HG02981 (cell line): ENCODE results near the gene OLFM1.

ENCODE experiments used
- ATAC-seq: cut with Tn5 transposase; IDR thresholded peaks from one replicate; pipeline ENCODE4 v1.9.1; 2021; ENCODE audit warnings: mild to moderate bottlenecking, moderate library complexity; ENCODE audit not compliant: unreplicated experiment

OLFM1 gene

DNA sequence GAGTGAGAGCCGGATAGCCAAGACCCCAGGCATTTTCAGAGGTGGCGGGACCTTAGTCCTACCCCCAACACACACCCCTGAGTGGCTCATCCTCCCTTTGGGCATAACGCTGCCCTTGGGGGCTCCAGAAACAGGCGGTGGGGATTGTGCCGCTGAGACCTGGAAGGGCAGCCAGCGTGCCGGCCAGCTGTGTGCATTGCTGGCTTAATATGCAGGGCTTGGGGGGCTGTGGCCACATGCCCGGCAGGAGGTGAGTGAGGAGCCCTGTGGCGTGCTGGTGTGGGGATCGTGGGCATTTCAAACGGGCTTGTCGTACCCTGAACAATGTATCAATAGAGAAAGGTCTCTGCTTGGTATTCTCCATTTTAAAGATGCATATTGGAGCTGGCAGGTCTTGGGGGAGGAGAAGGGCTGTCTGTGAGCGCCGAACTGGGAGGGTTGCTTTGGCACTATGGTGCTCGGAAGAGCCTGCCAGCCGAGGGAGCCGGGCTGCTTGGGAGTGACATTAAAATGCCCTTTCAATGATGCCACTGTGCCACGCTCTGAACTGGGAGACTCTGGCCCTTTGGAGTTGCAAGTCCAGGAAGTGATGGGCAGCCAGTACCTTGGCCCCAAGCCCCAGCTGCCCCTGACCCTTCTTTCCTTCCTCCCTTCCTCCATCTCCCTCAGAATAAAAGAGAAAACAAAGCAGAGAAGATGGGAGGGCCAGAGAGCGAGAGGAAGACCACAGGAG is 11.2 kb upstream of the OLFM1 start:
- no peak for ATAC-seq

DNA sequence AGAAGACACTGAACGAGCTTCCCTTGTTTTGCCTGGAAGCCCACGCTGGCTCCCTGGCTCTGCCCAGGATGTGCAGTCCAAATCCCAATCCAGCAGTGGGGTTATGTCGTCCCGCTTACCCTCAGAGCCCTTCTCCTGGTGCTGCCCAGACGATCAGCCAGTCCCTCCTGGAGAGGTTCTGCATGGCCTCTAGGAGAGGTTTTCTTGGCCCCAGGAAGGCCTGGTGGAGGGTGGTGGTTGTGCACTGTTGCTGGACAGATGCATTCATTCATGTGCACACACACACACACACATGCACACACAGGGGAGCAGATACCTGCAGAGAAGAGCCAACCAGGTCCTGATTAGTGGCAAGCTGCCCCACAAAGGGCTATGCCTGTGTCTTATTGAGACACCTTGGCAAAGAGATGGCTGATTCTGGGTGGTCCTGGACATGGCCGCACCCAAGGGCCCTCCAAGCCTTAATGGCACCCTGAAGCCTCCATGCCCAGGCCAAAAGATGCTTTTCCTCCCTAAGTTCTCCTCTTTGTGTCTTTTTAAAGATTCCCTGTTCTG is 10.5 kb upstream of the OLFM1 start:
- ATAC-seq, result no peak

DNA sequence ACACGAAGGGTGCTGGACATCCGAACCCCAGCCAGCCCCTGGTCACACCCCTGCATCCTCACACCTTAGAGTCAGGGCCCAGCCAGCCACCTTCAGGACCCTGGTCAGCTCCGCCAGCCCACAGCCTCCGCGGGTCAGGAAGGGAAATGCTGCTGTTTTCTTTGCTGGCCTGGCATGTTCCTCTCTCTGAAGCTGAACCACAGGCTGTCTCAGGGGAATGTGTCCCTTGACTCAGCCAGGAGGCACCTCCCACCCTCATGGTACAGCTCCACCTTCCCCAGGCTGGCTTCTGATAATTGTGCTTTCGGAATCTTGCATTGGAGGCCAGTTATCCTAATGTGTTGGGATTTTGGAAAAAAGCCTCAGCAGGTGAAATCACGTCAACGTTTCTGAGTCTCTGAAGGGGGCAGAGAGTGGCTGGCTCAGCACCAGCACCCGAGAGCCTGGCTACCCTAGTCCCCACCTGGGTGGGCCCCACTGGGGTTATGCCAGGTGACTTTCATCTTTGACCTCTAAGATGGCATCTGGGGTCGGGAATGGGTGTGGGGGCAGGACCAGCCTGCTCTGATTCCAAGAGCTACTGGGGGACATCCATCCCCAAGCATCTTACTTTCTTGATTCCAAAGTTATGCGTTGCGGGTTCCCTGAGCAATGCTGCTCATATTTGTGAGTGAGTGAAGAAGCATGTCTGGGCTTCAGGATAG is 9.8 kb upstream of the OLFM1 start:
- ATAC-seq, result no peak

DNA sequence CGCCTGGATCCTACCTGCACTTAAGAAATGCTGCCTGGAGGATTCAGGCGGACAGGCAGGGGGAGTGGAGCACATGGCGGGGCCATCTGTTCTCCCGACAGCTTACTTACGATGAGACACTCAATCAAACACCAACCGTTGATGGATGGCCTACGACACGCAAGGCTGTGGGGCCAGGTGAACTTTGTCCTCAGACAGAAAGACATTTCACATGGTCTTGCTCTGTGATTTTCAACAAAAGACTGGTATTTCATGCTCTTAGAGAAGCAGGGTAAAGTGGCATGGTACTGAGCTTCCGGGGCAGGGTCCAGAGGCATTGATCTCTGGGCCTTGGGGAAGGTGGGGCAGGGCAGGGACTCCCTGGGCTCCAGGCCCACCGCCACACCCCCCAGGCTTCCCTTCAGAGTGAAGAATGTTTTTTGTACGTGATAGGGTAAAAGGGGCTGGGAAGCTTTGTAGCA is 9.1 kb upstream of the OLFM1 start:
- ATAC-seq, result no peak

DNA sequence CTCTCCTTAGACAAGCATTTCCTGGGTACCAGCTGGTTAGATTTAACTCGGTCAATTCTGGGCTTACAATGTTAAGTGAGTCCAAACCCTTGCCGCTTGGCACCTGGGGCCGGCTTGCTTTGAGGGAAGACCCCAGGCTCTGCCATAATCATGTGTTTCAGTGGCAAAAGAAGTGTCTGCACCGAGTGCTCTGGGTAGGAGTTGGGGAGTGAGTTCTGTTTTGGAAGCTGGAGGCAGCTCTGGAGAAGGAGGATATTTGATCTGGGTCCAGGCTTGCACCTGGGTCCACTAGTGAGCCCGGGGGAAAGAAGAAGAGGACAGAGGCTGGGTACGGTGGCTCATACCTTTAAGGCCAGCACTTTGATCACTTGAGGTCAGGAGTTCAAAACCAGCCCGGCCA is 8.4 kb upstream of the OLFM1 start:
- ATAC-seq, result no peak

DNA sequence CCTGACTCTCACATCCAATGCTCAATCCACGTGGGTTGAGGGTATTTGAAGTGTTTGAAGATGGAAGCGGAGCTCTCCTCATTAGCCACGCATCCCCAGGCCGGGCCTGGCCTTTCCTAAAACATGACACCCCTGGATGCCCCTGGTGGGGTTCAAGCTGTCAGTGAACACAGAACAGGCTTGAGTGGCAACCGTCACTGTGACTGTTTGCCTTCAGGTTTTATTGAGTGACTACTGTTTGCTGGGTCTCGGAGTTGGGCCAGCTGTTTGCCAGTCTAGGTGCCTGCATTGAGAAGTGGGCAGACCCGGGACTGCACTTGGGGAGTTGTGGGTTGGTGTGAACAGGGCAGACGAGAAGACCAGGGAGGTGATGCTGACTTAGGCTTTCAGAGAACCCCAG is 7.8 kb upstream of the OLFM1 start:
- no peak for ATAC-seq

DNA sequence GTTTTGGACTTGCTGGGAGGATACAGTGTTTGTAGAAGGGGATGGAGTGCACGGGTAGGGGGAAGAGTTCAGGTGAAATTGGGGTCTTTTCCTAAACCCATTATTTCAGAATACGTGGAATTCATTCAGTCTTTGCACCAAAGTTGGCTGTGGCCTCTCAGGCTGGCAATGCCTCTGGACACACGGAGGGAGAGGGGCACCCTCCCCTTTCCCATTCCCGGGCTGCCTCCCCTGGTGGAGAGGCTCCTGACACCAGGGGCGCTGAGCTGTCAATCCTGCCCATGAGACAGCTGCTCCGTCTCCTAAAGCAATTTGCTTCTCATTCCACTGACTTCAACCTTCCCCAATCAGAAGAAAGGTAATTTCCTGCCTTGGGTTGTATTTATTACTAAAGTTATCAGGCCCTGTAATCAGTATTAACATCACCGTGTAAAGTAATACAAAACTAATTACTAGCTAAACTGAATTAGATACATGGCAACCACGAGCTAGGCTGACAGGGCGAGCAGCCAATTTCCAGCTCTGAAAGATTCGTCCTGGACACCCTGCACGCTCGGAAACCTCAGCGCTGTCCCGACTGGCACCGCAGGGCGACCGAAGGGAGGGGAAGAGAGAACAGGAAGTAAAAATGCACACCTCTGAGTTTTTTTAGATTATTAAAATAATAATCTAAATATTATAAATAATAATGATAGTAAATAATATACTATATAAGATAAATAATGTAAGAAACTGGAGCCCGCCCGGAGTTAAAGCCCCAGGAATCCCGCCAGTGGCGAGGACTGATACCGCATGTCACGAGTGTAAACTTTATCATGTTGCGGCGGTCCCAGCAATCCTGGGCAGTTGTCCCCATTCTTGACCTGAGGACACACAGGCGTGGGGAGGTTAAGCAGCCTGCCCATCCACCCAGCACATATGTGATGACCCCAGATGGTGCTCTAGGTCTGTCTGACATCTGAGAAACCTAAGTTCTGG is 6.9 kb upstream of the OLFM1 start:
- no peak for ATAC-seq

DNA sequence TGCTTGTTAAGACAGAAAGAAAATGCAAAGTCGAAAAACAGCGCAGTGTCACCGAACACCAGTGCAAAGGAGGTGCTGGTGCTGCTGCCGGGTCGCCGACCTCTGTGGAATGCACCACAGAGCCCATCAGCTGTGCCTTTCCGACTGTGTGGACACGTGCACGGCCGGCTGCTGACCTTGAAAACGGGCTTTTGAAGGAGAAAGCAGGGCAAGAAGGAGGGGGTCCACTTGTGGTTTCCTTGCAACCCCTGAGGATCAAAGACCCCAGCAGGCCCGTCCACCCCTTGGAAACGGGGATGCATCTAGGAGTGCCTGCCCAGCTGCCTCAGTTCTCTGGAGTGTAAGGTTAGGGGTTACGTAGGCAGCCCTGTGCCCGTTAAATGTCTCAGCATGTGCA is 6.2 kb upstream of the OLFM1 start:
- ATAC-seq, result no peak

DNA sequence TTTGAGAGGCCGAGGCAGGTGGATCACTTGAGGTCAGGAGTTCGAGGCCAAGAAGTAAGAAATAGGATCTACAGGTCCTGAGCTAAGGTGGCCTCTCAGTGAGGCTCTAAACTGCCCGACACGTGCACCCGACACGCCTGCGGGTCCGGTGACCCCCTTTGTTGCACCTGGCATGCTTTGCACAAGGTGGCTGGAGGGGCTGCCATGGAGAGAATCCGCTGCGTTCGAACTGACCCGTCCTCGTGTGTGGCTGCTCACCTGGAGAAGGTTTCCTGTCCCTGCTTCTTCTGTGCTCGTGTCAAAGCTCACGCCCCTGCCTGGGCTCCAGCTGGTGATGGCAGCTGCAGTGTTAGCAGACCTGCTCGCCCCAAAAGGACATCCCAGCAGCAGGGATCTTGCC is 5.7 kb upstream of the OLFM1 start:
- no peak for ATAC-seq

DNA sequence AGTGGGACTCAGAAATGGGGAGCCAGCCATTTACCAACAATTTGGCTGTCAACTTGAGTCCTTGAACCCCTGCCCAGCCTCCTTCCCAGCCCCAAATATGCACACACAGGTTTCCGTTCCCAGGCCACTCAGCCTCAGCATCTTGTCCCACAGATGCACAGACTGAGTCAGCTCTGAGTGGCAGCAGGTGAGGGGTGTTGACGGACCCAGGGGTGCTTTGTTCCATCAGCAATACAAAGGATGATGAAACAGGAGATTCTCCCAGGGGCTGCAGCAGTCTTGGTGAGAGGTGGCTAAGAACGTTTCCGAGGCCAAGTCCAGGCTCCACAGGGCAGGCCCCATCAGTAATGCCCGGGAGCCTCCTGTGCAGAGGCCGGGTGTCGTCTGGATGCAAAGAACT is 4.9 kb upstream of the OLFM1 start:
- ATAC-seq, result no peak

DNA sequence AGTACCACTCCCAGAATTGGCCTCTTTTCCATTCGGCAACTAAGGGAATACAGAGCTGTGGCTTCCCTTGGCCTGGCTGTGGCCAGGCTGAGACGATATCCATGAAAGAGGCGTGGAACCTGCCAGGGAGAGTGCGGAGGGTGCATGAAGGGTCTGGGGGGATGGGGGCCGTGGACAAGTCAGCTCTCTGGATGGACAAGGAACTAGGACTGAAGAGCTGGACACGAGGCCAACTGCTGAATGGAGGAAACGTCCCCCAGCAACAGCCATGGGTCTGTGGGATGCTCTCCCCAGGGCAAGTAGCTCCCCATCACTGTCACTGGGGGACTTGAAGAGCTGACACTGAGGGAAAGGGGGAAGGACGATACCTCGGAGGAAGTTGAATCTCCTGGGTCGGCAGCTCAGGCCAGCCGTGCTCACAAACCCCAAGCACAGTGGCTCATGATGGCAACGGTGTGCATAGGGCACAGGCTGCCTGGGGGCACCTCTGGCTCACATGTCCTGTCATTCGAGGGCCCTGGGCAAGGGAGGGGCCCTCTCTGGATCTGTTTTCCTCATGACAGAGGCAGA is 4.1 kb upstream of the OLFM1 start:
- ATAC-seq, result no peak

DNA sequence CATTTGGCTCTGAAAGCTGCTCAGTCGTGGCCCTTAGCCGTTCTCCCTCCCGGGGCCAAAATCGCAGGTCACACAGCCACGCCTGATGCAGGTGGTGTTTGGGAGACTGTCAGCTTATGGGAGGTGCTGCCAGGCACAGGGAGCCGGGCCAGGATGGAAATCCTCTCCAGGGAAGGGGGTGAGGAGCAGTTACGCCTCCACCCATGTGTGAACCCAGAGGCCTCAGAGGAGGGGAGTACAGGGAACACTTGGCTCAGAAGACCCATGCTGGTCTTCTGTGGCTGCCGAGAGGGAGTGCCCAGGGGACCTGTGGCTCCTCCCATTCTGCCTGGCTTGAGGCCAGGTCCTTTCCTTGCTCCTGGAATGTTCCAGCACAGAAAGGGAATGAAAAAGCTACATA is 3.6 kb upstream of the OLFM1 start:
- no peak for ATAC-seq

DNA sequence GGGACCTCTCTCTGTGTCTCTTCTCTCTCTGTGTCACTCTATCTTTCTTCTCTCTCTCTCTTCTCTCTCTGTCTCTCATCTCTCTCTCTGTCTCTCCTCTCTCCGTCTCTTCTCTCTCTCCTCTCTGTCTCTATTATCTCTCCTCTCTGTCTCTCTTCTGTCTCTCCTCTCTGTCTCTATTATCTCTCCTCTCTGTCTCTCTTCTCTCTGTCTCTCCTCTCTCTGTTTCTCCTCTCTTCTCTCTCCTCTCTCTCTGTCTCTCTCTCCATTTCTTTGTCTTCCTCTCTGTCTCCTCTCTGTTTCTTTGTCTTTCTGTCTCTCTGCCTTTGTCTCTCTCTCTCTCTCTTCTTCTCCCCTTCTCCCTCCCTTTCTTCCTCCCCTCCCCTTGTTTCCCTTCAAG is 3.2 kb upstream of the OLFM1 start:
- ATAC-seq, result no peak

DNA sequence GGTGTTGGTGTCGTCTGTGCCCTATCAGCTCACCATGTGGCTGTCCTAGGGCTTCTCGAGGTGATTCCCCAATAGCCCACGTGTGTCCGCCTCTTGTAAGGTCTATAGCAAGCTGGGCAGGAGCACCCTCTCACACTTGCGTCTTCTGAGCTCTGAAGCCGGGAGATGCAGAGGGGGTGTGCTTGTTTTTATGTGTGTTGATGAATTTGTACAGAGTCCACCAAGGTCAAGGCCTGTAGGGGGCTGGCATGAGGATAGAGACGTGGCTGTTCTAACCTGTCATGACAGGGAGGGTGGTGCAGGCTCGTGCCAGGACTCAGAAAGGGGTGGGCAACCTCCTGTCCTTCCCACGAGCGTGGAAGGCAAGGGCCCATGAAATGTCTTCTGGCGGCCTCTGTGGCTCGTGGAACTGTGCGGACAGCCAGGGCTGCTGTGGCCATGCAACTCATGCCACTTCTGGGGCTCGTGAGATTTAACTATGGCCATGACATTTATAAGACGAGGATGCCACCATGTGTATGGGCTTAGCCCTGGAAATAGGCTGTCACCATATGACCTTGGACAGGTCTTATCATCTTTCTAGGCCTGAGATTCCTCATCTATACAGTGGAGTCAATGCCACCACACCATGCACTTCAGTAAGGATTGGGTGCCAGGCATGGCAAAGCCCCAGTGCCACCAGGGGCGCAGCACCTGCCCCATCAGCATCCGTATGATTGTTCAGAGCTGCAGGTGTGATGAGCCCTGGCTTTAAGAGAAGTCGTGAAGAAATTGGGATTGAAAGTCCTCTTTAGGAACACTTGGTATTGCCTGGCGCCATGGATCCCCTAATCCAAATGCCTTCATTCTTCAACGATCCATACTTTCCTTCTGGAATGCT is 2.3 kb upstream of the OLFM1 start:
- no peak for ATAC-seq

DNA sequence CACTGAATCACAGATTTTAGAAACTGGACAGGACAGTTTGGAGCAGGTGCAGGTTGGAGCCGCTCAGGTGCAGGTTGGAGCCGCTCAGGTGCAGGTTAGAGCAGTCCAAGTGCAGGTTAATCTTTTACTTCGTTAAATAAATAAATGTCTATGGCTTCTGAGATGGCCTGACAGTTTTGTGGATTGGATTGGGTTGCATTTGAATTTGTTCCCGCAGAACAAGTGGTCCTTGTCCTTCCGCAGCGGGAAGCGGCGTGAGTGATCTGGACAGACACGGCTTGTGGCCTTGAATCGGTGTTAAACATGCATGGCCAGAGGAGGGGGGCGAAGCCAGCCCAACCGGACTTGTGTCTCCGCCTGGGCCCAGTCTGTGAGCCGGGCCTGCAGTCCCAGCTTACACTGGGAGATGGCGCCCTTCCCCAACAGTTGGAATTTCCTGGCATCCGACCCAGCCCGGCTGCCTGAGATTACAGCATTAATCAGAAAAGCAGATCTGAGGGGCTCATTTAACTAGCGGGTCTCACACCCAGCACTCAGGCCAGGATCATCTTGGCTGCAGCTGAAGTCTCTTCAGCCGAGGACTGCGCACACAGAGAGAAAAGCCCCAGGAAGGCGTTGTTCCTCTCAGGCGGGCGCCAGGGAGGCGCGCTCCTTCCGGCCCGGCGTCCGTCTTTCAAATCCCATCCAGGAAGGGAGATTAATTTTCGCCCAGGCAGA is 1.5 kb upstream of the OLFM1 start:
- no peak for ATAC-seq

DNA sequence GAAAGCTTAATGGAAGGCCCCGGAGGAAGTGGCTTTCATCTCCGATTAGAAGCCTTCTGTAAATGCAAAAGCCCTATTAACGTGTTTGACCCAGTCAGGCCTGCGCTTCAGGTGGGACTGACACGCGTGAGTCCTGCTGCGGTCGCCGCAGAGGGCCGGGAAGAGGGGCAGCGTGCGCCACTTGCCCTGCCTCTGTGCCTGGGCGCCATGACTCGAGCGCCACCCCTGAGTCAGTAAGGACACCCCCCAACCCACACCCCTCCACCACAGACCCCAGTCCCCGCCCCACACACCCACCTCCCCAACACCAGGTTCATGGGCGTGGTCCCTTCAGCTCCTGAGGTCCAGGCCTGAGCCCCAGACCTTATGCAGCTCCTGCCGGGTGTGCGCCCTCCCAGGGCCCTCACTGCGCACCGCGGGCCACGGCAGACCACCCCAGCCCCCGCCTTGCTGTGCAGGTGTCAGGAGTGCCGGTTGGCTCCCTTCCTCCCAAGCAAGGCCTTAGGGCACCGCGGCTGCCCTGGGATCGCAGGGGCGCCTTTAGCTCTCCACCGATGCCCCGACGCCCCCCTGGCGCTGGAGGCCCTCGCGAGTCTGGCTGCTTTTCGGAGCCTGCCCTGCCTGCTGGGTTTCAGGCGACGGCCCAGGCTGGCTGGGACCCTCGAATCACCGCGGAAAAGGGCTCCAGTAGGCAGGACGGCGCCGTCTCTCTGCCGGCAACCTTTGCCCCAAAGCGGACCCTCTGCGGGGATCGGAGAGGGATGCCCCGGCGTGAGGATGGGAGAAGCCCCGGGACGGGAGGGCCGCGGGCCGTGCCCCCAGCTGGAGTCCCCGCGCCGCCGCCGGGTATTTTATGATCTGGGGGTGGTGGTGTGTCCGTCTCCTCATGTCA is 625 bp upstream of the OLFM1 start:
- no peak for ATAC-seq

DNA sequence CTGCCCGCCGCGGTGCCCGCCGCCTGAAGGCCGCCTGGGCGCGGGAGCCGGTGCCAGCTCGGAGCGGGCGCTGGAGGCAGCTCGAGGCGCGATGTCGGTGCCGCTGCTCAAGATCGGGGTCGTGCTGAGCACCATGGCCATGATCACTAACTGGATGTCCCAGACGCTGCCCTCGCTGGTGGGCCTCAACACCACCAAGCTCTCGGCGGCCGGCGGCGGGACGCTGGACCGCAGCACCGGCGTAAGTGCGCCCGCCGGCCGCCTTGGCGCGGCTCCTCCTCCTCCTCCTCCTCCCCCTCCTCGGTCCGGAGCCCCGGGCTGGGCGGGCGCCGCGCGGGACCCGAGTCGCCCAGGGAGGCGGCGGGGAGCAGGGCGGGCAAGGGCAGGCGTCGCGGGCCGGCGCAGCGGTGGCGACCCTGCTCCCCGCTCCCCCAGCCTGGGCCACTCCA is 455 bp downstream of the OLFM1 start:
- no peak for ATAC-seq

DNA sequence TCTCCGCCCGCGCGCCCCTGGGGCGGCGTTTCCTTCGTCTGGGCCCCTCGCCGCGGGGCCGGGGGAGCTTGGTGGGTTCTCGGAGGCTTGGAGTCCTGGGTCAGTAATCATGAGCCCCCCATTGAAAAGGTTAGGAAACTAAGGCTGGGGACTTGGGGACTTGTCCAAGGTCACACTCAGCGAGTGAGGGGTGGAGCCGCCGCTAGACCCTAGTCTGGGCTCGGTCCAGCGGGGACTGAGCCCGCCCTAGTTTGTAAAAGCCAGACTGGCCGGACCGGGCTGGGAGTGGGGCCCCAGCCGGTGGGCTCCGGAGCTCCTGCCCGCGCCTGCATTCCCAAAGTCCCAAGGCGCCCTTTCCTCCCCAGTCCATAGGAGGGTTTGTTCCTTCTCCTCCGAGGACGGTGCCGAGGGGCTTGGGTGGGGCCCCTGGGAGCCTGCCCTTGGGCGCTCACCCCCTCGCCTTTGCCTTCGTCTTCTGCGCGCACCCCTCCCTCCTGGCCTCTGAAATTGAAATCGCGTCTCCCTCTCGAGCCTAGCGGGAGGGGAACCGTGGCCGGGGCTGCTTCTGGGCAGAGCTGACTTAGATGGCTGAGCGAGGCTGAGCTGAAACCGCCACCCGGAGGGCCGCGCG is 995 bp downstream of the OLFM1 start:
- no peak for ATAC-seq
